ENCODE measurements around the gene RAP2C. TPM values are rescaled to one million over a fixed set of nuclear protein-coding genes. Genes with fewer than 3 reads are reported as not detected.

RAP2C gene
- total and polyA plus RNA-seq, 3 experiments from 2014 or later: 17.6 to 34.0 (median 33.2) TPM

DNA sequence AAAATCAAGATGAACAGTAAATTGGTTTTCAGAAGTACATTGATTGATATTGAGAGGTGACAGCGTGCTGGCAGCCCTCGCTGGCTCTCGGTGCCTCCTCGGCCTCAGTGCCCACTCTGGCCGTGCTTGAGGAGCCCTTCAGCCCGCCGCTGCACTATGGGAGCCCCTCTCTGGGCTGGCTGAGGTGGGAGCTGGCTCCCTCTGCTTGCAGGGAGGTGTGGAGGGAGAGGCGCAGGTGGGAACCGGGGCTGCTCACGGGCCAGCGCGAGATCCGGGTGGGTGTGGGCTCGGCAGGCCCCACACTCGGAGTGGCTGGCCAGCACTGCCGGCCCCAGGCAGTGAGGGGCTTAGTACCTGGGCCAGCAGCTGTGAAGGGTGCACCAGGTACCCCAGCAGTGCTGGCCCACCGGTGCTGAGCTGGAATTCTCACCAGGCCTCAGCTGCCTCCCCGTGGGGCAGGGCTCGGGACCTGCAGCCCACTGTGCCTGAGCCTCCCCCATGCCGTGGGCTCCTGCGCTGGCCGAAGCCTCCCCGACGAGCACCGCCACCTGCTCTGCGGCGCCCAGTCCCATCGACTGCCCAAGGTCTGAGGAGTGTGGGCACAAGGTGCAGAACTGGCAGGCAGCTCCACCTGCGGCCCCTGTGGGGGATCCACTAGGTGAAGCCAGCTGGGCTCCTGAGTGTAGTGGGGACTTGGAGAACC is 25.2 kb downstream of the RAP2C start:
- ChIA-PET POLR2A (no interaction called here), CTCF (no interaction called here)
- Mint-ChIP-seq H3K36me3 (peaks cover 0 to 3% (median 2%) of the 10 kb centered on the region in 3 donors), H3K27me3 (peaks cover 0 to 5% of the 10 kb centered on the region in 2 donors), H3K4me1 (peaks cover 0 to 3% (median 0%) of the 10 kb centered on the region in 3 donors), H3K27ac (peak overlapping the region in 1 of 8 donors; percentile 16), H3K4me3 (no peak overlapping the region), H3K9me3 (peaks cover 0 to 4% (median 0%) of the 10 kb centered on the region in 5 donors)
- Histone ChIP-seq H3K4me3 (ENCODE audit: low read length) (no peak overlapping the region), H3K4me1 (ENCODE audit: insufficient read depth, low read length) (no peaks in the 10 kb centered on the region), H3K27ac (ENCODE audit: low read depth, low read length) (no peak overlapping the region), H3K36me3 (ENCODE audit: insufficient read depth, low read length) (no peaks in the 10 kb centered on the region), H3K27me3 (ENCODE audit: insufficient read depth, low read length, poor library complexity, severe bottlenecking) (no peaks in the 10 kb centered on the region), H3K9me3 (ENCODE audit: low read length) (no peaks in the 10 kb centered on the region)
- no peak for DNase-seq

DNA sequence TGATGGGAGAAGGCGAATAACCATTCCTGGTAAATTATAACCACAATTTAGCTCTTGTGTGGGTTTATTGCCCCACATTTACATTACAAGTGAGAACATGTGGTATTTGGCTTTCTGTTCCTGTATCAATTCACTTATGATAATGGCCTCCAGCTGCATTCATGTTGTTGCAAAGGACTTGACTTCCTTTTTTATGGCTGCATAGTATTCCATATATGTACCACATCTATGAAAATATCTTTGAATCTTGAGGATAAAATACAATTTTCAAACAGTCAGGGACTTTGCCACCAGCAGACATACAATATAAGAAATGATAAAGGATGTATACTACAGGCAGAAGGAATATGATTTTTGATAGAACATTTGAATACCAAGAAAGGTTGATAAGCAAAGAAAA is 27.3 kb downstream of the RAP2C start:
- POLR2A ChIA-PET: no interaction called here
- H3K27me3 Mint-ChIP-seq: peaks cover 0 to 9% of the 10 kb centered on the region in 2 donors
- H3K27ac Mint-ChIP-seq: peak overlapping the region in 1 of 8 donors; percentile 27
- Histone ChIP-seq H3K4me1 (ENCODE audit: insufficient read depth, low read length) (no peaks in the 10 kb centered on the region), H3K27ac (ENCODE audit: low read depth, low read length) (no peak overlapping the region), H3K4me3 (ENCODE audit: low read length) (no peak overlapping the region), H3K36me3 (ENCODE audit: insufficient read depth, low read length) (no peaks in the 10 kb centered on the region), H3K27me3 (ENCODE audit: insufficient read depth, low read length, poor library complexity, severe bottlenecking) (no peaks in the 10 kb centered on the region), H3K9me3 (ENCODE audit: low read length) (no peaks in the 10 kb centered on the region)
- no peak for DNase-seq
- peaks cover 0 to 3% (median 0%) of the 10 kb centered on the region in 3 donors for H3K4me1 Mint-ChIP-seq
- H3K4me3 Mint-ChIP-seq: no peak overlapping the region
- peaks cover 0 to 4% (median 0%) of the 10 kb centered on the region in 5 donors for H3K9me3 Mint-ChIP-seq
- CTCF ChIA-PET: no interaction called here
- peaks cover 0 to 3% (median 2%) of the 10 kb centered on the region in 3 donors for H3K36me3 Mint-ChIP-seq

DNA sequence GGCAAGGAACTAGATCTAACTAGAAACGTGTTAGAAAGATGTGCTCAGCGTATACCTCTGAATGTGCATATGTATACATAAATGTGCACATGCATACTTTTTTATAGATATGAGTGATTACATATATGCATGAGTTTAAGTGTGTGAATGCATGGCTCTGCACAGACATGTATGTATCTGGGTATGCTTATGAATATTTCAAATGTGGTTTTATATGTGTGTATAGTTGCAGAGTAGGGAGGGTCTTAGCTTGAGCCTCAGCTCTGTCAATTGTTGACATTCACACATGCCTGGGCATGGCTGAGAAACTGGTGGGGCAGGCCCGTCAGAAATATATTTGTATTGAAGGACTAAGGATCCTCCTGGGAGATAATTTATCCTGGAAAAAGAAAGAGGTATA is 31.1 kb downstream of the RAP2C start:
- H3K27me3 ChIP-seq (ENCODE audit: insufficient read depth, low read length, poor library complexity, severe bottlenecking): no peaks in the 10 kb centered on the region
- no peak overlapping the region for H3K4me3 ChIP-seq (ENCODE audit: low read length)
- no peaks in the 10 kb centered on the region for H3K36me3 ChIP-seq (ENCODE audit: insufficient read depth, low read length)
- Mint-ChIP-seq H3K9me3 (peaks cover 0 to 3% (median 0%) of the 10 kb centered on the region in 5 donors), H3K27me3 (peaks cover 0 to 9% of the 10 kb centered on the region in 2 donors), H3K4me1 (no peaks in the 10 kb centered on the region), H3K4me3 (no peak overlapping the region), H3K27ac (no peak overlapping the region), H3K36me3 (no peaks in the 10 kb centered on the region)
- DNase-seq: no peak
- ChIA-PET CTCF (no interaction called here), POLR2A (no interaction called here)
- no peak overlapping the region for H3K27ac ChIP-seq (ENCODE audit: low read depth, low read length)
- no peaks in the 10 kb centered on the region for H3K4me1 ChIP-seq (ENCODE audit: insufficient read depth, low read length)
- H3K9me3 ChIP-seq (ENCODE audit: low read length): no peaks in the 10 kb centered on the region

DNA sequence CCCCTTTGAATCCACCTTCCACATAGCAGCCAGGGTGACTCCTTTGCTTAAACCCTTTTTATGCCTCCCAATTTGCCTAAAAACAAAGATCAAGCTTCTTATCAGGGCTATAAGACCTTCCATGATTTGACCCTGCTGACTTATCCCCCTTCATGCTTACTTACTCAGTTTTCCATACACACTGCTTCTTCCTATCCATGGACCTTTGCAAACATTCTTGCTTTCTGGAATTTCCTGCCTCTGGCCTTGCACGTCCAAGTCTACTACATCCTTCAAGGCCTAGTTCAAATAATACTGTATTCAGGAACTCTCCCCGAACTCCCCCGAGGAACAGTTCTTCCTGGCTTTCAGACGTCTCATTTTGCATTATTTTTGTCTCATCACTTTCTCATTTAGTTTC is 31.8 kb downstream of the RAP2C start:
- Mint-ChIP-seq H3K9me3 (peaks cover 0 to 3% (median 0%) of the 10 kb centered on the region in 5 donors), H3K4me3 (peak overlapping the region in 1 of 7 donors; percentile 1), H3K36me3 (no peaks in the 10 kb centered on the region), H3K27me3 (peaks cover 0 to 10% of the 10 kb centered on the region in 2 donors), H3K27ac (no peak overlapping the region), H3K4me1 (no peaks in the 10 kb centered on the region)
- H3K4me3 ChIP-seq (ENCODE audit: low read length): no peak overlapping the region
- H3K27ac ChIP-seq (ENCODE audit: low read depth, low read length): no peak overlapping the region
- ChIA-PET CTCF (no interaction called here), POLR2A (no interaction called here)
- H3K27me3 ChIP-seq (ENCODE audit: insufficient read depth, low read length, poor library complexity, severe bottlenecking): no peaks in the 10 kb centered on the region
- no peaks in the 10 kb centered on the region for H3K36me3 ChIP-seq (ENCODE audit: insufficient read depth, low read length)
- H3K9me3 ChIP-seq (ENCODE audit: low read length): no peaks in the 10 kb centered on the region
- DNase-seq: no peak
- H3K4me1 ChIP-seq (ENCODE audit: insufficient read depth, low read length): no peaks in the 10 kb centered on the region

DNA sequence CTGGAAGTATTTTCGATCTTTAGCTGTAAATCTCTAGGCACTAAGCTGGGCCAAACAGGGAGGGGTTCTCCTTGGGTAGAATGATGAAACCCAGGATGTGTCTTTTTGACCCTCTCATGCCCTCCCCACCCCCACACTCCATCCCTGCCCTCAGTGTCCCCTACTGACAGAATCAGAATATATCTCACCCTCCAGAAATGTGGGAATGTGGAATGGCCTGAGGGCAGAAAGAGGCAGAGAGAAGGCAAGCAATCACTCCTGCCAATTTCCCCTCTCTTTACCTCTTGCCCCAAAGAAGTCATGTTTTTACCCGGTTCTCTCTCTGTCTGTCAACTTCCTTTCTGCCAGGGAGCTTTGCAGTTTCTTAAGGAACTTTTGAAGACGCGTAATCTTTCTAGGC is 34.4 kb downstream of the RAP2C start:
- CTCF ChIA-PET: no interaction called here
- DNase-seq: no peak
- H3K36me3 ChIP-seq (ENCODE audit: insufficient read depth, low read length): no peaks in the 10 kb centered on the region
- Mint-ChIP-seq H3K4me3 (no peak overlapping the region), H3K4me1 (no peaks in the 10 kb centered on the region), H3K9me3 (no peaks in the 10 kb centered on the region), H3K27me3 (peaks cover 0 to 7% of the 10 kb centered on the region in 2 donors), H3K36me3 (no peaks in the 10 kb centered on the region), H3K27ac (no peak overlapping the region)
- H3K27me3 ChIP-seq (ENCODE audit: insufficient read depth, low read length, poor library complexity, severe bottlenecking): no peaks in the 10 kb centered on the region
- no peak overlapping the region for H3K4me3 ChIP-seq (ENCODE audit: low read length)
- no peaks in the 10 kb centered on the region for H3K4me1 ChIP-seq (ENCODE audit: insufficient read depth, low read length)
- POLR2A ChIA-PET: no interaction called here
- H3K27ac ChIP-seq (ENCODE audit: low read depth, low read length): no peak overlapping the region
- no peaks in the 10 kb centered on the region for H3K9me3 ChIP-seq (ENCODE audit: low read length)

DNA sequence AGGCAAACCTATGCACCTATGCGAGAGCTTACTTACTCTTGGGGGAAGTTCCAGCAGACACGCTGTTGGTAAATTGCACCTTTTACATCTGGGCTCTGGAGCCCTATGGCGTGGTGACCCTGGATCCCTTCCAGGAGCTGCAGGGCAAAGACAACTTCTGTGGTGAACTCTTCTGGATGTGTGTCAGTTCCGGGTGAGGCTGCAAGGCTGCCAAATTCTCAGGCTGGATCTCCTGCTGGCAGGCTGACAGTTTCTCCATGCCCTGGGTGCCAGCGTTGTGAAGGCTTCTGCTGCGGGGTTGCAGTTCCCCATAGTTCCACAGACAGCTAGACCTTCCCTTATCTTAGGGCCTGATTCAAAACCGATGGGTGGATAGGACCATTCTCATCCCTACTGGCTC is 37.9 kb downstream of the RAP2C start:
- ChIA-PET POLR2A (no interaction called here), CTCF (no interaction called here)
- Histone ChIP-seq H3K9me3 (ENCODE audit: low read length) (no peaks in the 10 kb centered on the region), H3K4me3 (ENCODE audit: low read length) (no peak overlapping the region), H3K4me1 (ENCODE audit: insufficient read depth, low read length) (no peaks in the 10 kb centered on the region), H3K36me3 (ENCODE audit: insufficient read depth, low read length) (no peaks in the 10 kb centered on the region), H3K27ac (ENCODE audit: low read depth, low read length) (no peak overlapping the region), H3K27me3 (ENCODE audit: insufficient read depth, low read length, poor library complexity, severe bottlenecking) (no peaks in the 10 kb centered on the region)
- Mint-ChIP-seq H3K27me3 (peaks cover 0 to 4% of the 10 kb centered on the region in 2 donors), H3K9me3 (no peaks in the 10 kb centered on the region), H3K4me3 (no peak overlapping the region), H3K36me3 (no peaks in the 10 kb centered on the region), H3K27ac (no peak overlapping the region), H3K4me1 (no peaks in the 10 kb centered on the region)
- DNase-seq: no peak

DNA sequence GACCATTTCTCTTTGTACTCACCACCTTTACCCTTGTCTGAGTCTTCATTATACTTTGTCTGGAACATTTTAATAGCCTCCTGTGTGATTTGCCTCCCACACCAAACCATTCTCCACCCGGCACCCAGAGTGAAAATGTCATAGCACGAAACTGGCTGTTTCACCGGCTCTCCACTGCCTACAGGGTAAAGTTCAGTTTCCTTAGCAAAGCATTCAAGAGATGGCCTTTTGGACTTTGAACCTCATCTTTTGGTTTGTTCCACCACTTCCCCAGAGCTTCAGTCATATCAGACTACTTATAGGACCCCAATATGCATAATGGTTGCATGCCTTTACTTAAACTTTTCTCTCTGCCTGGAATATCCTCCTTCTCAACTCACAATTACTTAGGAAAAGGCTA is 38.3 kb downstream of the RAP2C start:
- no peaks in the 10 kb centered on the region for H3K9me3 Mint-ChIP-seq
- DNase-seq: no peak
- Histone ChIP-seq H3K36me3 (ENCODE audit: insufficient read depth, low read length) (no peaks in the 10 kb centered on the region), H3K27me3 (ENCODE audit: insufficient read depth, low read length, poor library complexity, severe bottlenecking) (no peaks in the 10 kb centered on the region), H3K4me3 (ENCODE audit: low read length) (no peak overlapping the region), H3K27ac (ENCODE audit: low read depth, low read length) (no peak overlapping the region), H3K4me1 (ENCODE audit: insufficient read depth, low read length) (no peaks in the 10 kb centered on the region), H3K9me3 (ENCODE audit: low read length) (no peaks in the 10 kb centered on the region)
- CTCF ChIA-PET: no interaction called here
- peaks cover 0 to 5% of the 10 kb centered on the region in 2 donors for H3K27me3 Mint-ChIP-seq
- no peak overlapping the region for H3K4me3 Mint-ChIP-seq
- no peaks in the 10 kb centered on the region for H3K36me3 Mint-ChIP-seq
- no peak overlapping the region for H3K27ac Mint-ChIP-seq
- no peaks in the 10 kb centered on the region for H3K4me1 Mint-ChIP-seq
- POLR2A ChIA-PET: no interaction called here

DNA sequence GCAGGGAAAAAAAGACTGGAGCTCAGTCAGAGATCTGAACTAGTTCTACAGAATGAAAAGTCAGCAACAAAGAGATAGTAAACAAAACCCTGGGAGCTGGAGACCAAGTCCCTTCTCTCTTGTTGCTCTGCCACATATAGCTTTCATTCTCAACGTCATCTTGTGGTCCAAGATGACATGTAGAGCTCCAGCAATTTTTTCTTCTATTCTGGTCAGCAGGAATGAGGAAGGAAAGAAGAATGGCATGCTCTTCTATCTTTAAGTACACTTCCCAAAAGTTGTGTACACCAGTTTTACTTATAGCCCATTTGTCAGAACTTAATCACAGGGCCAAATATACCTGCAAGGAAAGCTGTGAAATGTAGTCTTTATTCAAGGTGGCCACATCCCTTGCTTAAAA is 45.6 kb downstream of the RAP2C start:
- Mint-ChIP-seq H3K27ac (no peak overlapping the region), H3K27me3 (peaks cover 6% of the 10 kb centered on the region in 2 donors), H3K36me3 (no peaks in the 10 kb centered on the region), H3K4me3 (no peak overlapping the region), H3K9me3 (no peaks in the 10 kb centered on the region), H3K4me1 (no peaks in the 10 kb centered on the region)
- ChIA-PET CTCF (no interaction called here), POLR2A (no interaction called here)
- Histone ChIP-seq H3K36me3 (ENCODE audit: insufficient read depth, low read length) (no peaks in the 10 kb centered on the region), H3K4me1 (ENCODE audit: insufficient read depth, low read length) (no peaks in the 10 kb centered on the region), H3K4me3 (ENCODE audit: low read length) (no peak overlapping the region), H3K27me3 (ENCODE audit: insufficient read depth, low read length, poor library complexity, severe bottlenecking) (no peaks in the 10 kb centered on the region), H3K9me3 (ENCODE audit: low read length) (no peaks in the 10 kb centered on the region), H3K27ac (ENCODE audit: low read depth, low read length) (no peak overlapping the region)
- no peak for DNase-seq

Data from CD8-positive, alpha-beta memory T cell (primary cell).